Ovary (tissue), 3 donors: ENCODE data around the gene PAPOLA.

Source experiments
- CTCF ChIP-seq, 3 donors: fragments of 450-650 bp in 2 of 3; fragments of 200-600 bp in 1 of 3; IDR thresholded peaks; one replicate each; pipeline versions ENCODE4 v1.5.1 to v1.8.0; 2016 to 2022; ENCODE audit warnings: antibody characterized with exemption in 3 of 3, mild to moderate bottlenecking in 1 of 3
- POLR2A ChIP-seq: fragments of 450-650 bp; IDR thresholded peaks from one replicate; pipeline ENCODE4 v1.6.1; 2017; ENCODE audit warnings: antibody characterized with exemption, mild to moderate bottlenecking, moderate library complexity
- donor health status: DM: no; HTN: no; CAD: no.

GRCh38 chr14:96461950-96462798 is 40.0 kb upstream of the PAPOLA start:
- TF ChIP-seq CTCF (IDR thresholded peaks at IDR 0.05) (no peak), POLR2A (no peak)
